GM12874 (cell line): Measurements from ENCODE around the gene ADAM15.

Experiments
- TF ChIP-seq, protein P1 (sequence below): IDR thresholded peaks from 2 replicates; pipeline ENCODE4 v1.5.1; 2011; ENCODE audit warnings: low read depth, mild to moderate bottlenecking, control low read depth, low read length, moderate library complexity; ENCODE audit not compliant: insufficient read depth

The ADAM15 gene

DNA sequence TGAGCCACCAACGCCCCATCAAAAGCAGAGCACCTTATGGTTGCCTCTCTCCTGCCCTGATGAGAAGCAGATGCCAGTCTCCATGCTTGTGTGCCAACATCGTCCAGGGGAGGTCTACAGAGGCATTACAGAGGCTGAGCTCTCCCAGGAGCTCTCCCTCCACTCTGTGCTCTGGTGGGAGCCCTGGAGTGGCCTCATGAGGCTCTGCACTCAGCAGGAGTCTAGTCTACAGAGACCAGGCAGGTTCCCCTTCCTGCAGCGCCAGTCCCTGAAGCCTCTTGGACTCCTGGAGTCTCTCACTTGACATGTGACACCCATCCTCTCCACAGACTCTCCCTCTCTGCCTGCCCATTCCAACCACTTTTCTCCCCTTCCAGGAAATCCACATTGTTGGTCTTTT, 14.1 kb upstream of the ADAM15 start:
- TF ChIP-seq, protein P1, sequence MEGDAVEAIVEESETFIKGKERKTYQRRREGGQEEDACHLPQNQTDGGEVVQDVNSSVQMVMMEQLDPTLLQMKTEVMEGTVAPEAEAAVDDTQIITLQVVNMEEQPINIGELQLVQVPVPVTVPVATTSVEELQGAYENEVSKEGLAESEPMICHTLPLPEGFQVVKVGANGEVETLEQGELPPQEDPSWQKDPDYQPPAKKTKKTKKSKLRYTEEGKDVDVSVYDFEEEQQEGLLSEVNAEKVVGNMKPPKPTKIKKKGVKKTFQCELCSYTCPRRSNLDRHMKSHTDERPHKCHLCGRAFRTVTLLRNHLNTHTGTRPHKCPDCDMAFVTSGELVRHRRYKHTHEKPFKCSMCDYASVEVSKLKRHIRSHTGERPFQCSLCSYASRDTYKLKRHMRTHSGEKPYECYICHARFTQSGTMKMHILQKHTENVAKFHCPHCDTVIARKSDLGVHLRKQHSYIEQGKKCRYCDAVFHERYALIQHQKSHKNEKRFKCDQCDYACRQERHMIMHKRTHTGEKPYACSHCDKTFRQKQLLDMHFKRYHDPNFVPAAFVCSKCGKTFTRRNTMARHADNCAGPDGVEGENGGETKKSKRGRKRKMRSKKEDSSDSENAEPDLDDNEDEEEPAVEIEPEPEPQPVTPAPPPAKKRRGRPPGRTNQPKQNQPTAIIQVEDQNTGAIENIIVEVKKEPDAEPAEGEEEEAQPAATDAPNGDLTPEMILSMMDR, result no peak

DNA sequence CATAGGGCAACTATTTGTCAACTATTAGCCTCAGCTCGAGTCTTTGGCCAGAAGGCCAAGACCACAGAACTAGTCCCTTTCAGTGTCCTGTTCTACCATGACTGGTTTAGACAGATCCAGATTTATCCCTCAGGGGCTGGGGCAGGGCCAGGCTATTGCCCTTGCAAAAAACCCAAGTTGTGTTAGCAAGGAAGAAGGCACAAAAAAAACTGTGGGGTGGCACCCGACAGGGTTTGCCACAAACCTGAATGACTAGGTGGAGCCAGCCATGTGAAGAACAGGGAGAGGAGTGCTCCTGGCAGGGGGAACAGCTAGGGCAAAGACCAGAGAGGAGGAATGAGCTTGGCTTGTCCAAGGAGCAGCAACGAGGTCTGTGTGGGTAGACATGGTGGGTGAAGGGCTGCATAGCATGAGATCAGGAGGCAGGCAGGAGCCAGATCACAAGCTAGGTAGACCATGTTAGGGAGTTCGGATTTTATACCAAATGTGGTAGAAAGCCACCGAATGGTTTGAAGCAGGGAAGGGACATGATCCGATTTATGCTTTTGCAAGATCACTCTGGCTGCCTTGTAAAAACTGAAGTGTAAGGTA, 13.2 kb upstream of the ADAM15 start:
- TF ChIP-seq, protein P1, result no peak

DNA sequence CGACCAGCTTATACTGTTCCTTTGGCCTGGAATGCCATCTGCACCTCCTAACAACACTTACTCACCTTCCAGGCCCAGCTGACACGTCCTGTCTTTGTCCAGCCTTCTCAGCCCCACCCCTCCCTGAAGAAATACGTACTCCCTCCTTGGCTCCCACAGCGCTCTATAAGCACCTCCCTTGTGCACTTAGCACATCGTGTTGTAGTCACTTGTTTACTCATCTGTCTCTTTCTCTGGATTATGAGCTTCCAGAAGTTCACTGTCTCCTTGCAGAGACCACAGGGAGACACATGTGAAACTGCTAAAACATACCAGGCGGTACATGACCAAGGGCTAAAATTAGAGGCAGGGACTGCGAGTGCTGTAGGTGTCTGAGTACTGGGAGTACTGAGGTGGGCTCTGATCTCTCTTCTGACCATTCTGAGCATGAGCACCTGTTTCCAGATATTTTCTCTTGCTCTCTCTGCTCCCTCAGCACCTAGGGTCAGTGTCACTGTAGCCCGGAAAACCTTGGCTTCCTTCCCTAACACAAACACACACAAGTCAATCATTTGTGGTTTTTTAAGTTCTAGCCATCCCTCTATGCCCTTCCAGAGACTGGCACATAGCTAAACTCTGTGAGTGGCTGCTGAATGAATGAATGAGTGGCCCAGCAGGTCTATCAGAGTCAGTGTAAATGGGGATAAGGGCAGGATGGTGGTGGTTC, 12.4 kb upstream of the ADAM15 start:
- TF ChIP-seq, protein P1, result no peak

DNA sequence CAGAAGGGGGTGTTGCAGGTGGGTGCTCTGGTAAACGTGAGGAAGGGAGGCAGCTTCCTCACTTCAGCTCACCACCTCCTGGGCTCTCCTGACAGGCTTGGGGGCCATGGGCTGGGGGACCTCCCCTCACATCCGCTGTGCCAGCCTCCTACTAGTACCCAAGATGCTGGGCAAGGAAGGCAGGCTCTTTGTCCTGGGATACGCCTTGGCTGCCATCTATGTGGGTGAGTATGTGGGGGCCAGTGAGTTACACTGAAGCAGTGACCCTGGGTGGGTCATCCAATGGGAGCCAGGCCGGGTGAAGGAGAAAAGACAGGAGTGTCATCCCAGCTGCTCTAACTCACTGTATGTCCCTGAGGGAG, 11.8 kb upstream of the ADAM15 start:
- TF ChIP-seq, protein P1, result no peak

GRCh38 chr1:155040358-155041093, 10.6 kb upstream of the ADAM15 start:
- TF ChIP-seq, protein P1, result no peak

DNA sequence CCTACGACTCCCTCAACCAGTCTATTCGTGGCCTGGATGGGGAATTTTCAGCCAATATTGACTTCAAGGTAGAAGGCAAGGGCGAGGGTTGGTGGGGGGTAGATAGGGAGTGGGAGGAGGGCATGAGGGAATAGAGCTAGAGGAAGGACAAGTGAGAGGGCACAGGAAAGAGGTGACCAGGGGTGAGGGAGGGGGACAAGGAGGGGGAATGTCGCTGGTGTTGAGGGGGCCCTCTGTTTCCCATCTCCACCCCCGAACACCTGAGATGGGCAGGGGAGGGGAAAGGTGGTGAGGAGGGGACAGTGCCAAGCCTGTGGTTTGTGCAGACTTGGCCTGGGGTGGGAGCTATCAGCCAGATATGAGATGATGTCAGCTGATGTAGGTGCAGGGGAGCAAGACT, 8.3 kb upstream of the ADAM15 start:
- TF ChIP-seq, protein P1, result no peak

DNA sequence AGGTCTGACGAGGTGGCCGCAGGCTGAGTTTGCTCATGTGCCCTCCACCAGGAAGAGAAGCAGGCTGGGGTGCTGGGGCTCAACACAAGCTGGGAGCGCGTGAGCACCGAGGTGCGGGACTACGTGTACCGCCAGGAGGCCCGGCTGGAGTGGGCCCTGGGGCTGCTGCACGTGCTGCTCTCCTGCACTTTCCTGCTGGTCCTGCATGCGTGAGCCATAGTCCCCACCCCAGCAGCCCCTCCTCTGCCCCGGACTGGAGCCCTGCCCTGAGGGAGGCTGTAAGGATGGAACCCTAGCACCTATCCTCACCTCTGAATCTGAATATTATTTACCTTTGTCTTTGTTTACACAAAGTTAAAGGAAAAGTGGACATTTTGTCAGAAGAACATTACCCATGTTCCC, 7.8 kb upstream of the ADAM15 start:
- TF ChIP-seq, protein P1, result no peak
